GM19193 (cell line): Measurements from ENCODE around the gene ENO4.

Experiments used
- POLR2A ChIP-seq: IDR thresholded peaks from 4 replicates; pipeline ENCODE4 v1.6.1; 2011; ENCODE audit not compliant: insufficient read depth, insufficient read length; ENCODE audit errors: extremely low read depth

ENO4 gene, protein sequence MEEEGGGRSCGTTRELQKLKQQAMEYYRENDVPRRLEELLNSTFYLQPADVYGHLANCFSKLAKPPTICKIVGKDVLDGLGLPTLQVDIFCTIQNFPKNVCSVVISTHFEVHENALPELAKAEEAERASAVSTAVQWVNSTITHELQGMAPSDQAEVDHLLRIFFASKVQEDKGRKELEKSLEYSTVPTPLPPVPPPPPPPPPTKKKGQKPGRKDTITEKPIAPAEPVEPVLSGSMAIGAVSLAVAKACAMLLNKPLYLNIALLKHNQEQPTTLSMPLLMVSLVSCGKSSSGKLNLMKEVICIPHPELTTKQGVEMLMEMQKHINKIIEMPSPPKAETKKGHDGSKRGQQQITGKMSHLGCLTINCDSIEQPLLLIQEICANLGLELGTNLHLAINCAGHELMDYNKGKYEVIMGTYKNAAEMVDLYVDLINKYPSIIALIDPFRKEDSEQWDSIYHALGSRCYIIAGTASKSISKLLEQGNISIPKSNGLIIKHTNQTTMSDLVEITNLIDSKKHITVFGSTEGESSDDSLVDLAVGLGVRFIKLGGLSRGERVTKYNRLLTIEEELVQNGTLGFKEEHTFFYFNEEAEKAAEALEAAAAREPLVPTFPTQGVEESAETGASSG

DNA sequence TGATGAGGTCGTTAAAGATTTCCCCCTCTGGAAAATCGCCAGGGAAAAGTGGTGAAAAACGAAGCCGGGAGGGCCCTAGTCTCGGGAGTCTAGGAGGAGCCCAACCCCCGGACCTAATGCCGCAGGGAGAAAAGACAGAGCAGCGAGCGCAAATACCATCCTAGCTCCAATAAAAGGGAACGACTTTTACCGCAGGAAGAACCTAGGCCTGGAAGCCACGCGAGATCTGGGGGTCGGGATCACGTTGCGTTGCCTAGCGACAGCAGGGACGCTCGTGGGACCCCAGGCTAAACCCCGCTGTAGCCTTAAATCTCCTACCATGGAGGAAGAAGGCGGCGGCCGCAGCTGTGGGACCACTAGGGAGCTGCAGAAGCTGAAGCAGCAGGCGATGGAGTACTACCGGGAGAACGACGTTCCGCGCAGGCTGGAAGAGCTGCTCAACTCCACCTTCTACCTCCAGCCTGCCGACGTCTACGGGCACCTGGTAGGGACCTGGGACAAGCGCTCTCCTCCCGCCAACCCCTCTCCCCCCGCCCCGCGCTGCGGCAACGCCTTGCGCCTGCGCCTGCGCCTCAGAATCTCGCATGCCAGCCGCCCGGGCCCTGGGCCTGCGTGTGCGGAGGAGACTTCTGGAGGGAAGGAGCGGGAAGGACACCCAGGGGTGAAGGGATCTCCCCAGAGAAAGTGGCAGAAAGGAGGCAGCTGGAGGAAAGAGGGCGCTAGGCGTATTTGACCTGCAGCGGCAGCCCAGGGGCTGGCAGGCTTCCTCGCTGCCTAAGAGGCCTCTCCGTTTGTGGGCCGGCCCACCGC is at the start of gene ENO4:
Gene ENO4, plus strand, starts transcription at position 252 of the 810 bp plus-strand sequence. Its CDS starts 68 bp downstream, at position 320.
- peak; percentile 19 for TF ChIP-seq POLR2A

DNA sequence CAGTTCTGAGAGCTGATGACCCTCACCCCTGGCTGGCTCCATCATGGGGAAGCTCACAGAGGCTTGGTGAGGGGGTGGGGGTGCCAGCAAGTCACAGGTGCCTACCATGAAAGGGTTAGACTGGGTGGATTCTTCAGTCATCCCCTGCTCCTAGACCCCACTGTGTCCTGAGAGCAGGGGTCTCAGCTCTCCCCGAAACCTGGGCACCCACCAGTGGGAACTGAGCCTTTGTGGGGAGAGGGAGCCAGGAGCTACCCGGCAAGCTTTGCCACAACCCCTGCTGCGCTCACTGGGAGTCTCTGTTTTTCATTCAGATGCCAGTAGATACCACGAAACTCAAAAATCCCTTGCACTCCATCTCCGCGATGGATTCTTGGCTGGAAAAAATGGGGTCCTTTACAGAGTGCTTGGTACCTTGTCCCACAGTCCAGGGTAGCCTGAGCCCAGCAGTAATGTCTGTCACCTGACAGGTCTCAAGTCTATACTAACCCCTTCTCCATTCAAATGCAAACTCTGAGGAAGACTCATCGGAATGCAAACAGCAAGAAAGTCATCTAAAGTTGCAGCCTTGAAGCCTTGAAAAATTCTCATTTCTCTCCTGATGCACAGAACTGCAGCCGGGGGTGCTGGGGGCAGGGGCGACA is 48.9 kb upstream of the ENO4 start:
- TF ChIP-seq POLR2A, result no peak

DNA sequence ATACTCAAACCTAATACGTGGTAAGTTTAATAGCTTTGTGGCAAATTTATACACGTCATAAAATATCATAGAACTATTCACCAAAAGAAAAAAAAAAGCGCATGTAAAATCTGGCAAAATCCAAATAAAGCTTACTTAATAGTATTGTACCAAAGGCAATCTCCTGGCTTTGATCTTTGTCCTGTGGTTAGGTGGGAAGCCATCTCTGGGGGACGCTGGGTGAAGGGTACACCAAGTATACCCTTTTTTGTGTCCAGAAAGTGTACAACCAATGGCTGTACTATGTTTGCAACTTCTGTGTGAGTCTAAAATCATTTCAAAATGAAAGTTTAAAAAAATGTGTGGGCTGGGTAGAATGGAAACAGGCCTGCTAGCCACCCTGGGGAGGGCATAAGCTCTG is 47.6 kb upstream of the ENO4 start:
- TF ChIP-seq POLR2A, result no peak

DNA sequence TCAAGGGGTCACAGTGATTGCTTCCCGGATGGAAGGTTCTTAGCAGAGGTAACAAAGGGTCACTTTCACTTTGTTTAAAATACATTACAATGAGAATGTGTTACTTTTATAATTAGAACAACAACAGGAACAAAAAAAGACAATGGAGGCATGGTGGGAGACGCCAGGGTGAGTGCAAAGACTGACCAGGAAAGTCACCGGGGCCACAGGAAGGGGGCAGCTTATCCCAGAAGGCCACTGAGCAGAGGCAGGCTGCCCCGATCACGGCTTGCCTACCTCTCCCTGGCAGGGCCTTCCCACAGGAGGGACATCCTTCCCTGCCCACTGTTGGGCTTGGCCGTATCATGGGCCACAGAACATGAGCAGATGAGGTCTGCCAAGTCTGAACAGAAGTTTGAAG is 46.8 kb upstream of the ENO4 start:
- no peak for TF ChIP-seq POLR2A

DNA sequence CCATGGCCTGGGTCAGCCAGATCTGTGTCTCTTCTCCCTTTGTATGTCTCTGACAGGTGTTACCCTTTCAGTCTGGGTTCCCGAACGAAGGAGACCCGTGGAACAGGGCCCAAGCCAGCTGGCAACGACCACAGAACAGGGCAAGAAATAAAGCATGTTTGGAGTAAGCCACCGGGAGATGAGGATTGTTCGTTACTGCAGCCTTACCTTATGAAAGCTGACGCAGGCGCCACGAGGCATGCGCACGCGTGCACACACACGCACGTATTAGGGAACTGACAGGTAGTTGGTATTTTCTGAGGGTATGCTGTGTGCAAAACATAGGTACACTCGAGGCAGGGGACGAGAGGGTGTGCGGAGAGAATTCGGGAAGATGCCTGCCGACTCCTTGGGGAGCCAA is 46.4 kb upstream of the ENO4 start:
- TF ChIP-seq POLR2A, result no peak

DNA sequence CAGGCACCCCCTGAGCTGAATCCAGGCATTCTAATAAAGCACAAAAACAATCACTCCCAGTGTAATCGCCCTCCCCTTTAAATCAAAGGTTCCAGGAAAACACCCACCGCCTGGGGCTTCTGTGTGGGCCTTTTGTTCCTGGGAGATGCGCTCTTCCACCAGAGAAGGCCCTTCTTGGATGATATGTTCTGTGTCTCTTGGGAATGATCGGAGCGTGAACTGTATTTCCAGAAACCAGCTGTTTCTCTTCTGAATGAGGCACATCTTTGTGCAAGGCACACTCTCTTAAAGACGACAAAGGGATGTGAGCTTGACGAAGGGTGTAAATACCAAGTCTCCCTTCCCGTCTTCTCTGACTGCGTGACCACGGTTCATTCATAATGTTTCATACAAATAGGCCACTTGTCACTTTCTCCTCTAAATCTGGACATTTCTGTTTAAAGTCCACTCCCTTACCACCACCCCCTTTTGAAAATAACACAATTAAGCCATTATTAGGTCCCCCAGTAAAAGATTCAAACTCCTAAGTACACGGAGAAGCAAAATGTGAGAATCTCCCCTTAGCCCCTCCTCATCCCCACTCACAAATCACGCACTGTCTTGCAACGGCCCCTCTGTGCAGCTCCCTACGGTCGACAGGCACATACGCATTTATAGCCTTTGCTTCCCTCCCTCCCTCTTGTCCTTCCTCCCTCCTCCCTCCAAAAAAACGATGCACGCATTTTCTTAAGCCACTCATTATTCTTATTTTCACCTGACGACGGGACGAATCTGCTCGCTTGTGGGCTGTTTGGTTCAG is 45.6 kb upstream of the ENO4 start:
- no peak for TF ChIP-seq POLR2A

DNA sequence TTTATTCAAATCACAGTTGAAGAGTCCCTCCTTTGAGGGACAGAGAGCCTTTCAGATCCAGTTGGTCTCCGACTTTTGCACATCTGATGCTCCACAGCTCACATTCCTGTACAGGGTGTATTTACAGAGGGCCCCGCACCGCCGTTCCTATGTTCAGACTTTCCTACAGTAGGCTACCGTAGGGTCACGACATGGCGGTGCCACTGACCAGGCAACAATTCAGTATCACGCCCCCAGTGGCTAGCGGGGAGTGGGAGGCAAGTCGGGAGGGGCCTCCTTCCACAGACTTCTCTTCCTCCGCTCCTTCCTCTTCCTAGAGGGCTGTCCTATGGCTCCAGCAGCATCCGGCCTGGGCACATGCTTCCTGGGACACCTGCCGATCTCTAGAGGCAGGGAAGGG is 40.6 kb upstream of the ENO4 start:
- TF ChIP-seq POLR2A, result no peak

DNA sequence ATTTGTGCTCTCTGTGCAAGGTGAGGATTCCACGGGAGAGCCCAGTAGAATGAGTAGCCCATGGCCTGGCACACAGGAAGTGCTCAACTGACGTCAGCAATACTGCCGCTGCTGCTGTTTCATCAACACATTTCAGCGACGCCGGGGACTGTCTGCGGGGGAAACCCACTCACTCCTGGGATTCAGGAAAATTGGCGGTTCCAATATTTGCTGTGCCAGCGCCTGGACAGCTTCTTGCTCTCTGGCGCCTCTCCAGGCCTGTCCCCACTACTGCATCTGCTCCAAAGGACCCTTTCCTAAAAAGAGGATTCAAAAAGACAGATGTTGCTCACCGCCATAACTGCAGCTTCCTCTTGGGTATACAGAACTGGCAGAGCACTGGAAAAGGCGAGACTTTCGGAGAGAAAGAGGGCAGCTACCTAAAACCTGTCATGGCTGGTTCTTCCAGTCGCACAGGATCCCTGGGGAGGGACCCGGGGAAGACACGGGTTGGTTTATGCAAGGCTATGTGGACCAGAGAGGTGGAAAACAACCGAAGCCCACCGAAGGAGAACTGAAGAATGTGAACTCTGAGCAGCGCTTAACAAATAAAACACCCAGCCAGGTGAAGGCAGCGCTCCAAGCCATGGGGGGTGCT is 39.7 kb upstream of the ENO4 start:
- no peak for TF ChIP-seq POLR2A

DNA sequence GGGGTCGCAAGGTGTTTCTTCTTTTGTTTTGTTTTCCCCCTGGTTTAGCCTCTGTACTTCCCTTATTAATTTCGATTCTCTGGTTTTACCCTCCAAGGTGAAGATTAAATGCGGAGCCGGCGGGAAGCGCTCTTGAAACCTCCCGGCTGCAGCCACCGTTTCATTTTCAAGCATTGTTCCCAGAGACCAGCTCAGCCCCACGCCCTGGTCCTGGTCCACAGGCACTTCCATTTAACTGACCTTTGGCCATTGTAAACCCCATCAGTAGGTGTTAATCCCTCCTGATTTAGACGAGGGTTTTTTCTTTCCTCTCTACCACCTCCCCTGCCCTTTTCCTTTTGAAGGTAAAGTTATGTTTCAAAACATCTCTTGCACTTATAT is 39.2 kb upstream of the ENO4 start:
- TF ChIP-seq POLR2A, result no peak

DNA sequence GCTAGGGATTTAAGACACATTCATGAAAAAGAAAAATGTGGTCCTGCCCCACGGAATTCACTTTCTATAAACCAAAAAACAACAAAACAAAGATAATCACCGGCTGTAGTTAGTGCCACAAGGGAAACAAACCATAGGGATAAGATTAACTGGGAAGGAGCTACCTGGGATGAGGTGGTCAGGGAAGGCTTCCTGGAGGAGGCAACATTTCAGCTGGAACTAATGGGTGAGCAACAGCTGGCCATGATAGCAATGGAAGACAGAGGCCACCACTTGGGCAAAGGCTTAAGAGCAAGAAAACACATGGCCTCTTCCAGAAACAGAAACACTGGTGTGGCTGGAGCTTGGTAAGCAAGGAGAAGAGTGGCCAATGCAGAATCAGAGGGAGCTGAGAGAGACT is 38.4 kb upstream of the ENO4 start:
- TF ChIP-seq POLR2A, result no peak

DNA sequence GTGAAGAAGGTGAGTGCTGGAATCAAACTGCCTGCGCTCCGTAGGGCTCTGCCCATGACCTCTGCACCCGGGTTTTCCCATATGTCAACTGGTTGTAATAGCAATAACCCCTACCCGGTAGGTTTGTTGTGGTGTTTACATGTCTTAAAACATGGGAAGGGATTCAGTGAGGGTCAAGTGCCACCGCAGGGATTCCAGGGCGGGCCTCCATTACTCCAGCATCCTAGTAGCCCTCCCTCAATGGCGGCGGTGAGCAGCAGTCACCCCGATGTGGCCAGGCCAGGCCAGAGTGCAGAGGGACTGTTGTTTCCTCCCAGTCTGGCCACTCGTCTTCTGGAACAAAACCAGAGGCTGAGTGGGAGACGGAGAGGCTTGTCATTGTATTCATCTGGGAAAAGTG is 37.6 kb upstream of the ENO4 start:
- no peak for TF ChIP-seq POLR2A

DNA sequence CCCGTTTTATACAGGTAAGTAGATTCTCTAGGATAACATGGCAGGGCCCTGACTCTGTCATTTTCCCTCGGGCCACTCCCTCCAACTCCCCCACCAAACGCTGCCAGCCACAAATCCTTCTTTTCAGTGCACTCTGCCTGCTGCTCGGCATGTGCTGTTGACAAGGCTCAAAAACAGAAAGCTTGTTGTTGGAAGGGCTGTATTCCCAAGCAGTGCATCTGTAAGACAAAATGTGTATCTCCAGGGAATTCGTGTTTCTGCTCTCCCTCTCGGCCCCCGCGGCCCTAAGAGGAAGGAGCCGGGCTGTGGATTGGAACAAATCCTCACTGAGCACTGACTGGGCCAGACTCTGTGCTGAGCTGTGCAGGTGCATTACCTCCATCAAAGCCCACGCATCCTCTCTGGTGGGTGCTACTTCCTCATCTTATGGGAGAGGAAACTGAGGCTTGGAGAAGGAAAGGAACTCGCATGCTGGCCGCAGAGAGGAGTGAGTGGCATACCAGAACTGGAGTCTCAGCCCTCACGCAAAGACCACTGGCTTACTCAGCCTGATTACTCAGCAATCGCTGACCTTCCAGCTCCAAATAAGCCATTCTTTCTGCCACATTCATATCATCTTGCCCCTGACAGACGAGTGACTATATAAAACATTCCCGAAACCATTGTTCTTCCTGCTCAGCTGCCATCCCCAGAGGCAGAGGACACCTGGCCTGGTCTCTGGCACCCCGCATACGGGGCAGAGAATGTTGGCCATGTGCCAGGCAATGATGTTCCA is 33.5 kb upstream of the ENO4 start:
- no peak for TF ChIP-seq POLR2A

DNA sequence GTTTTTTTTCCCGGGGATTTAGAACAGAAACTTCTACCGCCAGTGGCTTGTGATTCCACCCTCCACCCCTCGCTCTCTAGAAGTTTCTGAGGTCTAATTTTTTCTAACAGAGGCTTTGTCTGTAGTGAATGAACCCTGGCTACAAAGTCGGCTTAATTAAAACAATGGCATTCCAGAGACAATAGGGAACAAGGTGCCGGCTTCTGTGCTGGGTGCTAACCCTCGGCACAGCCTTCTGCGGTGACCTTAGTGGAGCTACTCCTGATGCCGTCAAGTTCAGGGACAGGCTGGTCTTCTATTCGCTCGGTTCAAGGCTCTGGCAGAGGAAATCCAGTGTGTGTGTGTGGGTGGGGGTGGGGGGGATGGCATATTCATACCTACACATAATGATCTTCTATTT is 32.1 kb upstream of the ENO4 start:
- TF ChIP-seq POLR2A, result no peak
